Right lobe of liver (tissue), 4 donors: ENCODE results near the gene LINC00237.

ENCODE experiments used
- POLR2A ChIP-seq: fragments of 450-650 bp; IDR thresholded peaks from one replicate; pipeline ENCODE4 v1.6.1; 2017; ENCODE audit warnings: antibody characterized with exemption, mild to moderate bottlenecking
- TF ChIP-seq, protein P1 (sequence below), 4 donors: fragments of 200-600 bp in 3 of 4; fragments of 450-650 bp in 1 of 4; IDR thresholded peaks; one replicate each; pipeline versions ENCODE4 v1.5.1 to v1.8.0; 2016 to 2022; ENCODE audit warnings: antibody characterized with exemption in 4 of 4, mild to moderate bottlenecking in 2 of 4
- donor health status: DM: no; HTN: no; CAD: no.
- donor health status: DM: no; HTN: no; CAD: no.
- donor health status: DM: no; HTN: yes; CAD: no.

DNA sequence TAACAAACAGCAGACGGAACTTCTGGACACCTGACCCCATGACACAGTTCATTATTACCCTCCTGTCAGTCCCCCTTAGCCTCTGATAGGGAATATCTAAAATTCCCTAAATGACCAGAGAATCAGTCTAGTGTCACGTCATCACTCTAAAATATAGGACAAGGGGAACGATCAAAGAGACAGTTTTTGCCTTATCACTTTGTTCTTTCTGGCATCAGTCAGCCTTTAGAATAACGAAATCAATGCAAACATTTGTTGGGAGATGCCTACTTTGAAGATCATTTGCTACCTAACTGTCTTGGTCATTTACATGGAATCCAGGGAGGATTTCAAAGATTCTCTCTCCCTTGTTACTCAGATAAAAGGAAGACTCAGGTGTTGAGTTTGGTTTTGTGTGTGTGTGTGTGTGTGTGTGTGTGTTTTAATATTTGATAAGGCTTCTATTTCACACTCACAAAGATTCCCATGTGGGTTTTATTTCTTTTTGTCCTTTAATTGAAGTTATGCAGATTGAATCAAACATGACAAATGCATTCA lies 28.3 kb downstream of the LINC00237 start:
- TF ChIP-seq, protein P1, sequence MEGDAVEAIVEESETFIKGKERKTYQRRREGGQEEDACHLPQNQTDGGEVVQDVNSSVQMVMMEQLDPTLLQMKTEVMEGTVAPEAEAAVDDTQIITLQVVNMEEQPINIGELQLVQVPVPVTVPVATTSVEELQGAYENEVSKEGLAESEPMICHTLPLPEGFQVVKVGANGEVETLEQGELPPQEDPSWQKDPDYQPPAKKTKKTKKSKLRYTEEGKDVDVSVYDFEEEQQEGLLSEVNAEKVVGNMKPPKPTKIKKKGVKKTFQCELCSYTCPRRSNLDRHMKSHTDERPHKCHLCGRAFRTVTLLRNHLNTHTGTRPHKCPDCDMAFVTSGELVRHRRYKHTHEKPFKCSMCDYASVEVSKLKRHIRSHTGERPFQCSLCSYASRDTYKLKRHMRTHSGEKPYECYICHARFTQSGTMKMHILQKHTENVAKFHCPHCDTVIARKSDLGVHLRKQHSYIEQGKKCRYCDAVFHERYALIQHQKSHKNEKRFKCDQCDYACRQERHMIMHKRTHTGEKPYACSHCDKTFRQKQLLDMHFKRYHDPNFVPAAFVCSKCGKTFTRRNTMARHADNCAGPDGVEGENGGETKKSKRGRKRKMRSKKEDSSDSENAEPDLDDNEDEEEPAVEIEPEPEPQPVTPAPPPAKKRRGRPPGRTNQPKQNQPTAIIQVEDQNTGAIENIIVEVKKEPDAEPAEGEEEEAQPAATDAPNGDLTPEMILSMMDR (IDR thresholded peaks at IDR 0.05), result no peak
- no peak for TF ChIP-seq POLR2A
